BLaER1 (cell line): ENCODE measurements around the gene CACNB3.

Experiments used
- H3K27ac ChIP-seq: shearing (Covaris generic); formaldehyde crosslinking; 2 replicates; pipeline ENCODE4 v1.8.1; 2022
- H3K27me3 ChIP-seq: shearing (Covaris generic); formaldehyde crosslinking; 2 replicates; pipeline ENCODE4 v1.8.1; 2022
- H3K36me3 ChIP-seq: shearing (Covaris generic); formaldehyde crosslinking; 2 replicates; pipeline ENCODE4 v1.8.1; 2022
- H3K4me1 ChIP-seq: shearing (Covaris generic); formaldehyde crosslinking; 2 replicates; pipeline ENCODE4 v1.8.1; 2022
- H3K4me2 ChIP-seq: shearing (Covaris generic); formaldehyde crosslinking; 2 replicates; pipeline ENCODE4 v1.8.1; 2022
- H3K4me3 ChIP-seq: shearing (Covaris generic); formaldehyde crosslinking; 2 replicates; pipeline ENCODE4 v1.8.1; 2022
- H3K9ac ChIP-seq: shearing (Covaris generic); formaldehyde crosslinking; 2 replicates; pipeline ENCODE4 v1.8.1; 2022
- H3K9me3 ChIP-seq: shearing (Covaris generic); formaldehyde crosslinking; 2 replicates; pipeline ENCODE4 v1.8.1; 2022
- H4K20me1 ChIP-seq: shearing (Covaris generic); formaldehyde crosslinking; 2 replicates; pipeline ENCODE4 v1.8.1; 2022
- Cebpa-rat ChIP-seq: shearing (Covaris generic); IDR thresholded peaks from 2 replicates; pipeline ENCODE4 v1.8.1; 2022

CACNB3 gene

DNA sequence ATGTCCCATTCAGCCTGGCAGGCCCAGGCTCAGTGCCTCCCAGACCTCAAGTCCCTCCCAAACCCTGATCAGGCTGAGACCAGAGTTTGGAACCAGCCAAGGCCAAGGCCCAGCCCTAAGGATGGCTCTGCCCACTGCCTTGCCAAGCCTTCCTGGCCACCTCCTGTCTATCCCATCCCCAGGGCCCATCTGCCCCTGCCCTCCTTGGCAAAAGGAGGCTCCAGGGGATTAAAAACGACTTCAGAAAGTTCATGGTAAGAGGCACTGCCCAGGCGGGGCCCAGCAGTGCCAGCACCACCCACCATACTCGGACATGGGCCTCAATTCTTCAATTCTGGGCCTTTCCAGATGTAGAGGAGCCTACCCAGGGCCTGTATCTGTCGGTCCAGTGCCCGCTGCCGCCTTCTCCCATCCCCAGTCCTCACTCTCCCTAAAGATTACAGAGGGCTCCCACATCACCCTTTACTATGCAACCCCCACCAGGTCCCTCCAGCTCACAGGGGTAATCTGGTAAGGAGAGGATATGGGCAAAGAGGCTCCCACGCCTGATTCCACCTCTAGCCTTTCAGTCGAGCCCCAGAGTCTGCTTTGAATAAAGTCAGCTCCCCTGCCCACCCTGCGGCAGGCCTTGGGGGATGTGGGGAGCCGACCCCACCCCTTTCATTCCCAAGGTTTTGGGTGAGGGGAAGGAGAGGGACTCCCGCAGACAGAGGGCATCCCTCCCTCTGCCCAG lies 30.3 kb upstream of the CACNB3 start:
- Histone ChIP-seq H3K4me3 (peak overlapping the region; percentile 97), H3K9ac (peak overlapping the region; percentile 94), H3K27me3 (no peaks in the 10 kb centered on the region), H3K9me3 (no peaks in the 10 kb centered on the region), H3K4me2 (peak overlapping the region; percentile 98), H4K20me1 (peaks cover 7% of the 10 kb centered on the region; the same call in 1 of the 2 replicates), H3K4me1 (peaks cover 60% of the 10 kb centered on the region), H3K27ac (peak overlapping the region; percentile 95), H3K36me3 (peaks cover 7% of the 10 kb centered on the region)
- no peak for TF ChIP-seq Cebpa-rat

DNA sequence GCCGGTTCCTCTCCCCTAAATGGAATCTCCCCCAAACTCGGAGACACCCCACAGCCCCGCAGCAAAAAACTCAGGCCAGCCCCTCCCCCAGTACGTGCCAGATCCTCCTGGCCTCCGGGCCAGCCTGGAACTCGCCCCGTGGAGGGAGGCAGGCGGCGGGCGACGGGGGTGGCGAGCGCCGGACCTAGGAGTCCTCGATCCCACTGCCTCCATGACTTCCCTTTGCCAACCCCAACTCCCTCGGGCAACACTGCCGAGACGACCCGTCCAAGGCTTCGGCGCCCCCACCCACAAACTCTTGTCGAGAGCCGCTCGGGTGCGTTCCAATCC lies 29.8 kb upstream of the CACNB3 start:
- TF ChIP-seq Cebpa-rat = no peak
- Histone ChIP-seq H3K27ac (peak overlapping the region; percentile 95), H3K4me2 (peak overlapping the region; percentile 98)

DNA sequence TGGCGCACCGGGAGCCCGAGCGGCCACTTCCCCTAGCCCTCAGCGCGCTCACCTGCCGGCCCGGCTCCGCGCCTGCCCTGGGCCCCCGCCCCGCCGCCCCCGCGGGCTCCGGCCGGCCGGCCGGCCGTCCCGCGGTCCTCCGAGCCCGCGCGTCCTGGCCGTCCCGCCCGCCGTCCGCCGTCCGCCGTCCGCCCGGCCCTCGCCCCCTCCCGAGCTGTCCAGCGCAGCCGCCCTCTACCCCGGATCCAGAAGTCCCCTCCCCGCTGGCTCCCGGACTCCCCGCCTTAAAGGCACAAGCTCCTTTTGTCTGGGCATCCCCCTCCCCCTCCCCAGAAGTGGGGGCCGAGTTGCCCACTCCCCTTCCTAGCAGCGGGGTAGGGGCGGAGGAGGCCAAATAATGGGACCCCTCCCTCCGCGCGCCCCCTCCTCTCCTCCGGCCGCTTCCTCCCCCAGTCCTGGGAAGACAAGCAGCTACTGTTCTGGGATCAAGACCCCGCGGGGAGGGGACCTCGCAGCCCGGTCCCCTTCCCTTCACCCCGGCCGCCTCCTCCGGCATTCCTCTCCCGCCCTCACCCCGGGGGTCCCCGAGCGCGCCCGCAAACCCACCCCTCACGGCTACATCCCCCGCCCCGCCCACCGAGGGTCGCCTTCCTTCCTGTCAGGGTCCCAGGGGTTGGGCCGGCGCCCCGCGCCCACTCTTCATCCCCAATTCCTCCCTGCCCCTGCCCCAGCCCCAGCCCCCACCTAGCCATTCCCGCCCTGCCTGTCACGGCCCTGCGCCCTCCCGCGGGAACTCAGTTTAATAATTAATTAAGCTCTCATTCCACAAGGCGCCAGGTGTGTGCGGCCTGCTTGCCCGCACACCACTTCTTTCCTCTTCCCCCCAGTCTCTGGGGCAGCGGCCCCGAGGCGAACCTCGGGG lies 29.2 kb upstream of the CACNB3 start, which contains the start of gene ADCY6:
ADCY6 (minus strand) TSS at position 236 of the 922 bp plus-strand sequence. CDS start 5,655 bp downstream, outside the sequence.
- Histone ChIP-seq H3K4me1 (peaks cover 53% of the 10 kb centered on the region), H4K20me1 (peaks cover 7% of the 10 kb centered on the region; the same call in 1 of the 2 replicates), H3K27ac (peak within 1 kb of the TSS; percentile 95), H3K9ac (peak within 1 kb of the TSS; percentile 94), H3K9me3 (no peaks in the 10 kb centered on the region), H3K4me3 (peak within 1 kb of the TSS; percentile 97), H3K4me2 (peak within 1 kb of the TSS; percentile 98), H3K27me3 (no peaks in the 10 kb centered on the region), H3K36me3 (no peaks in the 10 kb centered on the region)
- no peak for TF ChIP-seq Cebpa-rat

More for the DNA sequence above, 29.8 kb upstream of the CACNB3 start:
- H3K4me1 ChIP-seq = peaks cover 55% of the 10 kb centered on the region
- no peaks in the 10 kb centered on the region for H3K27me3 ChIP-seq
- no peaks in the 10 kb centered on the region for H3K9me3 ChIP-seq
- H4K20me1 ChIP-seq = peaks cover 7% of the 10 kb centered on the region; the same call in 1 of the 2 replicates
- H3K9ac ChIP-seq = peak overlapping the region; percentile 94
- peaks cover 2% of the 10 kb centered on the region for H3K36me3 ChIP-seq
- H3K4me3 ChIP-seq = peak overlapping the region; percentile 97

DNA sequence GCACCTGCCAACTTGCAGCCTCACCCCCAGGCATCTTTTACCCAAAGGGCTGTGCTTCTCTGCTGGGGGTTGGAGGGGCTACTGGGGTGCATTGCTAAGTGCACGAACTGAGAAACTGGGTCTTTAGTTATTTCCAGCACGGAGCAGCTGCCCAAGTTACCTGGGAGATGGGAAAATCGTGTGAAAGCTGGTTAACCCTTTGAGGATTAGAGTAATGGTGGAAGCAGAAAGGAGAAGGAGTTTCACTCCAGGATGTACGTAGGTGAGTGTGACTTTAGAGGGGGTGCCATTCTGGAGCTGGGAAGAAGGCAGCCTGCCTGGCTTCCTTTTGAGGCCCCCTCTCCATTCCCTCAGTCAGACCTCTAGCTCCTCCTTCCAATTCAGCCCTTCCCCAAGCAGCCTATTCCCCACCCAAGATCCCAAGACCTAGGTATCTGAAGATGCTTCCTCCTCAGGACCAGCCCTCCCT lies 28.4 kb upstream of the CACNB3 start:
- H3K4me1 ChIP-seq = peaks cover 53% of the 10 kb centered on the region
- H3K9me3 ChIP-seq = no peaks in the 10 kb centered on the region
- H3K27me3 ChIP-seq = no peaks in the 10 kb centered on the region
- H4K20me1 ChIP-seq = peaks cover 7% of the 10 kb centered on the region; the same call in 1 of the 2 replicates
- H3K4me3 ChIP-seq = peak overlapping the region; percentile 97
- peak overlapping the region; percentile 98 for H3K4me2 ChIP-seq
- TF ChIP-seq Cebpa-rat = no peak
- peak overlapping the region; percentile 94; the same call in 1 of the 2 replicates for H3K9ac ChIP-seq
- H3K27ac ChIP-seq = peak overlapping the region; percentile 95
- no peaks in the 10 kb centered on the region for H3K36me3 ChIP-seq

DNA sequence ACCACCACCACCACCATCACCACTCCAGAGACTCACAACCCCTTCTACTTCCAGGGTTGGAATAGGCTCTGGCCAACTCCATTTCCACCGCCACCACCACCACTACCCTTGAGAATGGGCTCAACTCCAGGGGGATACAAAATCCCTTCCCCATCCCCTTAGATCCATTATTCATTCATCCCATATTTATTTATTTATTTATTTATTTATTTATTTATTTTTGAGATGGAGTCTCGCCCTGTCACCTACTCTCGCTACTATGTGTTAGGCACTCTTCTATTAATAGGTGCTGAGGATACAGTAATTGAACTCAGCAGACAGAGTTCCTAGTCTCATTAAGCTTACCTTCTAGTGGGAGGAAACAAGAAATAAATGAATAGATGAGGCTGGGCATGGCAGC lies 24.6 kb upstream of the CACNB3 start:
- Histone ChIP-seq H4K20me1 (no peaks in the 10 kb centered on the region), H3K9me3 (no peaks in the 10 kb centered on the region), H3K27ac (no peak overlapping the region), H3K36me3 (no peaks in the 10 kb centered on the region), H3K4me3 (no peak overlapping the region), H3K9ac (no peak overlapping the region), H3K4me1 (peaks cover 29% of the 10 kb centered on the region), H3K4me2 (0 out of 2 replicates have a peak overlapping the region, but pooled peaks have one; percentile 17), H3K27me3 (no peaks in the 10 kb centered on the region)
- TF ChIP-seq Cebpa-rat = no peak

DNA sequence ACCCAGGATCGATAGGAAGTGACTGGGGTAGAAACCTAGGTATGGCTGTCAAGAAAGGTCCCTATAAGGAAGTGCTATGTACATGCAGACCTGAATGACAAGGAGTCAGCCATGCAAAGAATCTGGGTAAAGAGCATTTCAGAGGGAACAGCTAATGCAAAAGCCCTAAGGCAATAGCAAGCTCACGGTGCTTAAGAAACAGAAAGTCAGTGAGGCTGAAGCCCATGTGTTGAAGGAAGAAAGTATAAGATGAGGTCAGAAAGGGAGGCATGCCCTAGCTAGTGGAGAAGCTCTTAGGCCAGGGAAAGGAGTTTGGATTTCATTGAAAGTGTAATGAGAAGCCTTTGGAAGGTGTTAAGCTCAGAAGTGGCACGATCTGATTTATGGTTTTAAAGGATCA lies 23.4 kb upstream of the CACNB3 start:
- Histone ChIP-seq H3K9ac (no peak overlapping the region), H3K27ac (no peak overlapping the region), H4K20me1 (no peaks in the 10 kb centered on the region), H3K9me3 (no peaks in the 10 kb centered on the region), H3K4me3 (no peak overlapping the region), H3K27me3 (no peaks in the 10 kb centered on the region), H3K36me3 (no peaks in the 10 kb centered on the region), H3K4me1 (peaks cover 26% of the 10 kb centered on the region), H3K4me2 (peak overlapping the region; percentile 17; the same call in 1 of the 2 replicates)
- TF ChIP-seq Cebpa-rat = no peak

DNA sequence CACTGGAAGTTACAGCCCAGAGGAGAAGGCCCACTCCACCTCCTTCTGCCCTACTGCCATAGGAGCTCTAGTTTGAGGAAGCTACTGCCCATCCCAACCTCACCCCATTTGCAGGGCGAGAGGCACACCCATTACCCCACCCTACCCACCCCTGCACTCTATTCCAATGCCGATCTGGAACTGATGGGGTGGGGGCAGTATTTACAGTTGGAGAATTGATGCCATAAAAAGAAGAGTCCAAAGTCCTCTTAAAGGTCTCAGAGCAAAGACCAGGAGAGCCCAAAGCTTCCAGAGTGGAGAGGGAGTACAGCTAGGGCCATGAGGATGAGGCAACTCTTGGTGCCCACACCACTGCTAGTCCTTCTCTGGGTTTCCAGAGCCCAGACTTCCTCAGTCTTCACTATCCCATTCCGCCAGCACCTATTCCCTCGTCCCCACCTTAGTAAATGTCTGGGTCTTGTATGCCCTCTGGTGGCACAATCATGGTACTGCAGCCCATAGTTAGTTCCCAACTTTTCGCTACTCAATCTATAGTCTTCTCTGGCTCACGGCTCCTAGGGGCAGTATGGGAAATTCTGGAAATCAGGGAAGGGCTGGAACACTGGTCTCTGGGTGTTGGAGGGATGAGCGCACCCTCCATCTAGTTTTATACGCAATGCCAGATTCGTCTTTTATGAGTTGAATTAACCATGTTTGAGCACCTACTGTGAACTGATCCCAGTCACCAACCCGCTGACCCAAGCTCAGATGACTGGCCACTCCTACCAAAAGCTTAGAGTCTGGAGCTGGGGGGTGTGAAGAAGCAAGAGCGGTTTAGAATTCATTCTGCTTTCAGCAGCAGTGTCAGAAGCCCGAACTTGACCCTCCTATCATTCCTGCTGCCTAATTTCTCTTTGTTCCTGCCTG lies 22.5 kb upstream of the CACNB3 start:
- no peaks in the 10 kb centered on the region for H3K27me3 ChIP-seq
- no peaks in the 10 kb centered on the region for H3K36me3 ChIP-seq
- no peaks in the 10 kb centered on the region for H3K9me3 ChIP-seq
- peak overlapping the region; percentile 19; the same call in 1 of the 2 replicates for H3K4me2 ChIP-seq
- H3K27ac ChIP-seq = no peak overlapping the region
- no peaks in the 10 kb centered on the region for H4K20me1 ChIP-seq
- peaks cover 20% of the 10 kb centered on the region for H3K4me1 ChIP-seq
- no peak for TF ChIP-seq Cebpa-rat
- no peak overlapping the region for H3K4me3 ChIP-seq
- no peak overlapping the region for H3K9ac ChIP-seq

DNA sequence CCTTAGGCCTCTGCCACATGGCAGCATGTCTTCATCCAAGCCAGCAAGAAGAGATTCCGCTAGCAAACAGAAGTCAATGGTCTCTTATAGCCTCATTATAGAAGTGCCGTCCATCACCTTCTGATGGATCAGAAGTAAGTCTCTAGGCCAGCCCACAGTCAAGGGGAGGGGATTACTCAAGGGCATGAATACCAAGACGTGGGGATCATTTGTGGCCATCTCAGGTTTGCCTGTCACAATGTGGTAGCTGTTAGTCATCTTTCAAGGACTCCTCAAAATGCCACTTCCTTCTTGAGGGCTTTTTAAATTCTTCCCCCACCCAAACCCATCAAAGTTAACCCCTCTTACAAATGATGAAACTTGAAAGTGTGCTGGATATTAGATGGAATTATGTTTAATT lies 21.3 kb upstream of the CACNB3 start:
- H3K9me3 ChIP-seq = no peaks in the 10 kb centered on the region
- no peaks in the 10 kb centered on the region for H3K27me3 ChIP-seq
- peaks cover 20% of the 10 kb centered on the region for H3K4me1 ChIP-seq
- TF ChIP-seq Cebpa-rat = no peak
- H4K20me1 ChIP-seq = no peaks in the 10 kb centered on the region
- H3K27ac ChIP-seq = no peak overlapping the region
- H3K4me3 ChIP-seq = no peak overlapping the region
- no peak overlapping the region for H3K4me2 ChIP-seq
- H3K9ac ChIP-seq = no peak overlapping the region
- no peaks in the 10 kb centered on the region for H3K36me3 ChIP-seq

DNA sequence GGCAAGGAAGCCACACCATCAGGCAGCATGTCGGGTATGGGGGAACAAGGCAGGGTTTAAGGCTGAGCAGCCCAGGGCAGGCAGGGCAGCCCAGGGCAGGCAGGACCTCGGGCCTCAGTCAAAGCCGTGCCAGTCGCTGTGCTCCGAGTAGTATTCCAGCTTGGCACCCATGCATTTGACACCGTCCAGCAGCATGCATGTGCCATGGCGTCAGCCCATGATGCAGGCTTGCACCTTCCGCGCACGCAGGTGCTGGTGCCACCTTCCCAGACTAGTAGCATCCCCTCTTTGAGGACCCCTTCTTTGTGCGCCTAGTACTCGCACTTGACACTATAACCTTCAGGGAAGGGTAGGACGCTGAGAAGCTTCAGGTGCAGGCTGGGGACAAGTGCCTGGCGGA lies 17.8 kb upstream of the CACNB3 start:
- H3K9ac ChIP-seq = no peak overlapping the region
- no peak overlapping the region for H3K4me3 ChIP-seq
- H3K27ac ChIP-seq = no peak overlapping the region
- H3K36me3 ChIP-seq = no peaks in the 10 kb centered on the region
- no peaks in the 10 kb centered on the region for H4K20me1 ChIP-seq
- no peaks in the 10 kb centered on the region for H3K9me3 ChIP-seq
- no peak for TF ChIP-seq Cebpa-rat
- no peaks in the 10 kb centered on the region for H3K27me3 ChIP-seq
- peaks cover 3% of the 10 kb centered on the region; the same call in 1 of the 2 replicates for H3K4me1 ChIP-seq
- H3K4me2 ChIP-seq = no peak overlapping the region
